Renal pelvis (tissue), 4 donors: ENCODE results near the gene DAZAP2. TPM values are rescaled to one million over a fixed set of nuclear protein-coding genes. Genes with fewer than 3 reads are reported as not detected.
"Not testable (repeated sequence)": the region's sequence is repeated elsewhere in the genome, so short reads cannot be mapped to it uniquely, and the experiment has no call there.

Experiments used
- DNase-seq: peaks from one replicate; pipeline ENCODE4 v3.0.0-alpha.2; 2013
- polyA plus RNA-seq, 3 donors: library from polyadenylated mRNA; unstranded; fragments of 120-200 nt; gene quantifications; one replicate each; pipeline ENCODE4 v1.2.1, GENCODE V29; 2013; ENCODE audit not compliant: insufficient read length in 3 of 3

DAZAP2 gene
- polyA plus RNA-seq, 3 donors = 264 to 290 (median 284) TPM

- DNase-seq = no peak
Measured at GRCh38 chr12:51208016-51208660, 30.5 kb upstream of the DAZAP2 start.

- no peak for DNase-seq
Measured at GRCh38 chr12:51209259-51209658, 29.4 kb upstream of the DAZAP2 start.

GRCh38 chr12:51210690-51211395 is 27.8 kb upstream of the DAZAP2 start:
- no peak for DNase-seq

GRCh38 chr12:51214895-51215294 is 23.7 kb upstream of the DAZAP2 start:
- DNase-seq = no peak

DNA sequence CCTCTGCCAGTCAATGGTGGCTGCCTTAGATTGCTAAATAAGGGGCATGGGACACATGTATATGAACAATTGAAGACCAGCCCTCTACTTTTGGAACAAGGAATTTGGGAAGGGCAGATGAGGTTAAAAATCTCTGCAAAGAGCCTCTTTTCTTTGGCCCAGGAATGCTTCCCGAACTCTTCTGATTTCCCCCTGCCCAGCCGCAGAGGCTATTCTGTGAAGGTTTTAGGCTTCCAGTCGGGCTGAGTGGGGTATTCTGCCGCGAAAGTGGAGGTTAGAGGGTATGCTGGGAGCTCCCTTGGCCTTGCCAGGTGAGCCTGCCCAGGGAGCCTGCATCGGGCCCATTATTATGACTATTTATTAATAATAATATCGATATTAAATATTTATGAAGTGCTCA is 22.0 kb upstream of the DAZAP2 start:
- DNase-seq = no peak

- peak; percentile 45 for DNase-seq
Measured at GRCh38 chr12:51217133-51217967, 21.3 kb upstream of the DAZAP2 start.

GRCh38 chr12:51217968-51218606 is 20.5 kb upstream of the DAZAP2 start, which contains the start of gene POU6F1:
POU6F1 (minus strand) TSS chr12:51218062; CDS start chr12:51206836, 11,226 bp downstream.
- DNase-seq = peak; percentile 91

DNA sequence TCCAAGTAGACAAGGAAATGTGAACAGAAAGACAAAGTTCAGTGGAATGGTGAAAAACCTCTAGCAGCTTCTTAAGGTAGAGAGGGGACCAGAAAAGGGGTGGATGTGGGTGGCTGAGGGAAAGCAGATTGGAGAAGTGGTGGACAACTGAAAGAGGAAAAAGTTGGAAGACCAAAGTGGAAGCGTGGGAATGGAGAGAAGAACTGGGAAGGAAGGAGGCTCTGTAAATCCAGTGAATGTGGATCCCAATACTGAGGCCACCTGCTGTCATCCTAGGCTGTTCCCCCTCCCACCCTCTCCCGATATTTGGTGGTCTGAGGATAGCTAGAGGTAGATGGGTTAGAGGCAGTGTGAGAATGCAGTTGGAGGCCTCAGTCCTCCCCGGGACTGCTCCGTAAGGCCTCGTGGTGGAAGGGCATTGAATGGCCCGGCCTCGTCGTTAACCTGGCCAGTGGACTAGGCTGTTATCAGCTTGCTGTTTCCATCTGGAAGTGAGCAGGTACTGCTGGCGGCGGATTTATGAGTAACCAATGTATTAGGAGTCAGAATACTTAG is 19.9 kb upstream of the DAZAP2 start:
- no peak for DNase-seq

- no peak for DNase-seq
Measured at GRCh38 chr12:51219322-51219721, 19.3 kb upstream of the DAZAP2 start.

- DNase-seq = not testable (repeated sequence)
Measured at GRCh38 chr12:51219857-51220256, 18.8 kb upstream of the DAZAP2 start.

DNA sequence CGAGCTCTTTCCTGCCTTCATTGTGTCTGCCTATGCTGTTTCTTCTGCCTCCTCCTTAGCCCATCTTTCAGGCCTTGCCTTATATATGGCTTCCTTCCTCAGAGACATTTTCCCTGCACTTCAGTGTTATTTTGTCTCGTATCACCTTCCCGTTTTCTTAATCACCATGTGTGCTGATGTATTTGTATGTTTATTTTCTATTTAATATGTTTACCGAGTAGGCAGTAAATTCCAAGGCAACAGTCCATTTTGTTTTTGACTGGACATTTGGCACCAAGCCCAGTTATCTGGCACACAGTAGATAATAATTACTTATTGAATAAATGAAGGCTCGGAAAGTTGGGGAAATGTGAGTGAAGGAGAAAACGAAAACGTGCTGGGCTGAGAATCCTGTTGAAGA is 16.2 kb upstream of the DAZAP2 start:
- no peak for DNase-seq

- DNase-seq = no peak
Measured at GRCh38 chr12:51224625-51225024, 14.0 kb upstream of the DAZAP2 start.

GRCh38 chr12:51225234-51225633 is 13.4 kb upstream of the DAZAP2 start:
- no peak for DNase-seq

- DNase-seq = no peak
Measured at GRCh38 chr12:51225771-51226170, 12.9 kb upstream of the DAZAP2 start.

DNA sequence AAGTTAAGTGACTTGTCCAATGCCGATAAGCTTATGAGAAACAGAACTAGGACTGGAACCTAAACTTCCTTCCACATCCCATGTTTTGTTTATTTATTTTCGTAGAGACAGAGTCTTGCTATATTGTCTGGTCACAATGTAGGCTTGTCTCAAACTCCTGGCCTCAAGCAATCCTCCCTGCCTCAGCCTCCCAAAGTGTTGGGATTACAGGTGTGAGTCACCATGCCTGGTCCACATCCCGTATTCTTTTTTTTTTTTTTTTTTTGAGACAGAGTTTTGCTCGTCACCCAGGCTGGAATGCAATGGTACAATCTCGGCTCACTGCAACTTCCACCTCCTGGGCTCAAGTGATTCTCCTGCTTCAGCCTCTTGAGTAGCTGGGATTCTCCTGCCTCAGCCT is 11.5 kb upstream of the DAZAP2 start:
- not testable (repeated sequence) for DNase-seq

DNA sequence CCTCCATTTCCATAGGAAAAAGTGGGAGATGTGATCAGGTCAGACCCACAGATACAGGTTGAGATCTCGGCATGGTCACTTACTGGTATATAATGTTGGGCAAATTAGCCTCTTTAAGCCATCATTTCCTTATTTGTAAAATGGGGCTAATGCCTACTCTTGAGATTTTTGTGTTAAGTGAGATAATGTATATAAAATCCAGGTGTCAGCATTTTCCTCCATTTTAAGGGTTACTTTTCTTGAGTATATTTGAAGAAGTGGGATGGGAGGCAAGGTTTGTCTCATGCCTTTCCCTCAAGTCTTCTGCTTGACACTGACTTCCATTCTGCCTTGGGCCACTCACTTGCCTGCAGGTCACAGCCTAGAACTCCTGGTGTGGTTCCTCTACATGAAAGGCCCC is 10.7 kb upstream of the DAZAP2 start:
- DNase-seq = no peak

DNA sequence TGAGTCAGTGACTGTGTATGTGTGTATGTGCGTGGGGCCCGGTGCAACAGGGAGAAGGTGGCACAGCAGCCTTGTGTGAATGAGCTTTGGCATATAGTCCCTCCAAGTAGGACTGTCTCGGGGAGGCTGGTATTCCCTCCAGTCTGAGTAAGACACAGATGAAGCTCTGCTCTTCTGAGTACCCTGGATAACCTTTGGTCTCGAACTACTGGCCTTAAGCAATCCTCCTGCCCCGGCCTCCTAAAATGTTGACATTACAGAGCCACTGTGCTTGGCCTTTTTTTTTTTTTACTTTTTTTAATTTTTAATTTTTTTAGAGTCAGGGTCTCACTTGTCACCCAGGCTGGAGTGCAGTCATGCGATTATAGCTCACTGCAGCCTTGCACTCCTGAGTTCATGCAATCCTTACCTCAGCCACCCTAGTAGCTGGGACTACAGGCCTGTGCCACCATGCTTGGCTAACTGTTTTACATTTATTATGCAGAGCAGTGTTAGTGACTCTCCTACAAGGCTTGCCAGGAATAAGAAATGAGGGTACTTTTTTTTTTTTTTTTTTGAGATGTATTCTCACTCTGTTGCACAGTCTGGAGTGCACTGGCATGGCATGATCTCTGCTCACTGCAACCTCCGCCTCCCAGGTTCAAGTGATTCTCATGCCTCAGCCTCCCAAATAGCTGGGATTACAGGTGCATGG is 9.4 kb upstream of the DAZAP2 start:
- no peak for DNase-seq

DNA sequence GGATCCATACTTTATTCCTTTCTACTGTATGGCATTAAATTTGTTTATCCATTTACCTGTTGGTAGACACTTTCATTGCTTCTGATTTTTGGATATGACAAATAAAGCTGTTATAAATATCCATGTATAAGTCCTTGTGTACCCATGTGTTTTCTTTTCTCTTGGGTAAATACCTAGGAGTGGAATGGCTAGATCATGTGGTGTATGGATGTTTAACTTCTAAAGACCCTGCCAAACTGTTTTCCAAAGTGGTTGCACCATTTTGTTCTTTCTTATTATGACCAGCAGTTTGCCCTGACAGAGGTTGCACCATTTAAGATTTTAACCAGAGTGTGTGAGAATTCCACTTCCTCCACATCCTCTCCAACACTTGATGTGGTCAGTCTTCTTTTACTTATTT is 6.0 kb upstream of the DAZAP2 start:
- no peak for DNase-seq

- DNase-seq = no peak
Measured at GRCh38 chr12:51234530-51234929, 4.1 kb upstream of the DAZAP2 start.

DNA sequence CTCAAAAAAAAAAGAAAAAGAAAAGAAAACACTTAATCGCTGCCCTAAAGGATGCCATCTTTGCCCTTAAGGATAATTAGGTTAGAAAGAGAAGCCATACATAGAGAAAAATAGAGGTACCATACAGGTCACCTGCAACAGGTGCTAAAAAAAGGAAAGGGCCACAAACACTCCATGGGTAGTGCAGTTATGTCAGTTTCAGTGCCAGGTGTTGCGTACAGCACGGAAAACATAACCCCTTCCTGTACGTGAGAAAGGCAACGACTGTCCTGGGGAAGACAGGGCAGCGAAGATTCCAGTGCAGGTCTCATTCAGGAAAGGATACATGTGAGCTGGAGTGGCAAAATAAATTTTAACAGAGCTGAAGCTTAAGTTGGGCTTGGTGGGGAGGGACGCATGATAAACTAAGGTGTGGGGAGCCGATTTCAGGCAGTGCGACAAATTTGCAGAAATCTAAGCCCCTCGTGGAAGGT is 553 bp upstream of the DAZAP2 start:
- no peak for DNase-seq

GRCh38 chr12:51240971-51241370 is 2.3 kb downstream of the DAZAP2 start:
- DNase-seq = no peak
